GM19239 (cell line): ENCODE measurements around the gene DBP.
"Not testable (repeated sequence)": the region's sequence is repeated elsewhere in the genome, so short reads cannot be mapped to it uniquely, and the experiment has no call there.

ENCODE experiments used
- DNase-seq: peaks from one replicate; pipeline ENCODE4 v3.0.0; 2011; ENCODE audit warnings: low spot score; ENCODE audit not compliant: insufficient read length
- FAIRE-seq: peaks from 2 replicates; lab custom pipeline; 2011; peaks lifted over from hg19 to GRCh38; lab: Jason Lieb, UNC

The DBP gene, protein sequence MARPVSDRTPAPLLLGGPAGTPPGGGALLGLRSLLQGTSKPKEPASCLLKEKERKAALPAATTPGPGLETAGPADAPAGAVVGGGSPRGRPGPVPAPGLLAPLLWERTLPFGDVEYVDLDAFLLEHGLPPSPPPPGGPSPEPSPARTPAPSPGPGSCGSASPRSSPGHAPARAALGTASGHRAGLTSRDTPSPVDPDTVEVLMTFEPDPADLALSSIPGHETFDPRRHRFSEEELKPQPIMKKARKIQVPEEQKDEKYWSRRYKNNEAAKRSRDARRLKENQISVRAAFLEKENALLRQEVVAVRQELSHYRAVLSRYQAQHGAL

DNA sequence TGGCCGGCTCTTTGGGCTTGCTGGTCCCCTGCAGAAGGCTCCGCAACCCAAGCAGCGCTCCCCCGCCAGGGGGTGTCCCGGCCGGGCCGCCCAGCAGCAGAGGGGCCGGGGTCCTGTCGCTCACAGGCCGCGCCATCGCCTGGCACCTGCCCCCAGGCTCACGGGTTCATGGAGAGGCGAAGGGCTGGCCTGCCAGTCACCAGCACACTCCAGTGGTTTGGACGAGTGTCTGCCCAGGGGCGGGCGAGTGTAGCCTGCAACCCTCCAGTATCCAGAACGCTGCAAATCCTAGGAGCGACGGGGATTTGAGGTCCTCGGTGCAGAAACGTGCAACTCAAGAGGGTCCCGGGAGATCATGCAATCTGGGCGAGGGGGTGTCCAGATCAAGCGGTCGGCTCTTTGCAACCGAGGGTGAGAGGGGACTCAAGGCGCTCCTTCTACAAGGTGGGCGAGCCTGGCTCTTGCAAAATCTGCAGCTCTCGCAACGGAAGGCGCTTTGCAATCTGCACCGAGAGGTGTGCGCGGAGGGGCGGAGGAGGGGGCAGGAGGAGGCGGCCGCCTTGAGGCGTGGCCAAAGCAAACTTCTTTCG is at the start of gene DBP:
TSS of gene DBP (minus strand) at position 521 of the 590 bp plus-strand sequence. CDS start at position 136, 385 bp downstream.
- FAIRE-seq (no peak), DNase-seq (peak; percentile 64)

DNA sequence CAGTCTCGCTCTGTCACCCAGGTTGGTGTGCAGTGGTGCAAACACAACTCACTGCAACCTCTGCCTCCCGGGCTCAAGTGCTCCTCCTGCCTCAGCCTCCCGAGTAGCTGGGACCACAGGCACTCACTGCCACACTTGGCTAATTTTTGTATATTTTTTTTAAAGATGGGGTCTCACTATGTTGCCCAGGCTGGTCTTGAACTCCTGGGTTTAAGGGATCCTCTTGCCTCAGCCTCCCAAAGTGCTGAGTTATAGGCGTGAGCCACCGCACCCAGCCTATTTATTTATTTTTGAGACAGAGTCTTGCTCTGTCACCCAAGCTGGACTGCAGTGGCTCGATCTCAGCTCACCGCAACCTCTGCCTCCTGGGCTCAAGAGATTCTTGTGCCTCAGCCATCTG is 49.5 kb upstream of the DBP start:
- not testable (repeated sequence) for DNase-seq, FAIRE-seq

GRCh38 chr19:48686088-48686487 is 48.9 kb upstream of the DBP start:
- DNase-seq (no peak), FAIRE-seq (no peak)

GRCh38 chr19:48685583-48685982 is 48.4 kb upstream of the DBP start:
- DNase-seq (no peak), FAIRE-seq (no peak)

DNA sequence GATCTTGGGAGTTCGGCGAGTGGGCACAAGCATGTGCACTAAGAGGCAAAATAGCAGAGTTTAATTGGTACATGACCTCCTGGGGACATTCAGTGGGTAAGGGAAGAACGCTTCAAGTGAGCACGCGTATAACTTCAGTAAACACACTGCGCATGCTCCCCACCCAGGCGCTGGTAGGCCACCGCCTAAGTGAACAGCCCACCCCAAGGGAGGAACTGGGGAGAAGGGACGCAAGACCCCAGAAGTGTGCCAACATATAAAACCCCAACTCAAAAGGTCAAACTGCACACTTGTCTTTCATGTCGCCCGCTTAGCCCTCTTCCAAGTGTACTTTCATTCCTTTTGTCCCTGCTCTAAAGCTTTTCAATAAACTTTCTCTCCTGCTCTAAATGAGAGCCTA is 46.2 kb upstream of the DBP start:
- DNase-seq (no peak), FAIRE-seq (no peak)

- FAIRE-seq (no peak), DNase-seq (no peak)
These were observed 43.9 kb upstream of the DBP start for GRCh38 chr19:48681127-48681470.

- no peak for FAIRE-seq
These were observed 43.4 kb upstream of the DBP start for GRCh38 chr19:48680436-48681126.

GRCh38 chr19:48680006-48680405 is 42.8 kb upstream of the DBP start:
- DNase-seq, FAIRE-seq: not testable (repeated sequence)

More at GRCh38 chr19:48680436-48681126, 43.4 kb upstream of the DBP start:
- DNase-seq, result no peak

GRCh38 chr19:48678201-48678600 is 41.0 kb upstream of the DBP start:
- FAIRE-seq (no peak), DNase-seq (no peak)

DNA sequence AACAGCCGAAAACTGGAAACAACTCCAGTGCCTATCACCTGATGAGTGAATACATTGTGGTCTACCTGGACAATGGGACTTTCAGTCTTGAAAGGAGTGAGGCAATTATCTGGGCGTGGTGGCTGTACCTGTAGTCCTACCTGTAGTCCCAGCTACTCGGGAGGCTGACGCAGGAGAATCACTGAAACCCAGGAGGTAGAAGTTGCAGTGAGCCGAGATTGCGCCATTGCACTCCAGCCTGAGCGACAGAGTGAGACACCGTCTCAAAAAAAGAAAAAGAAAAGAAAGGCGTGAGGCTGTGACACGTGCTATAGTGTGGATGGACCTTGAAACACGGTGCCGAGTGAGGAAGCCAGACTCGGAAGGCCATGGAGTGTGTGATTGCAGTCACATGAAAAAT is 39.7 kb upstream of the DBP start:
- FAIRE-seq (no peak), DNase-seq (no peak)

- no peak for FAIRE-seq
- no peak for DNase-seq
These were observed 39.3 kb upstream of the DBP start for GRCh38 chr19:48676487-48676886.

DNA sequence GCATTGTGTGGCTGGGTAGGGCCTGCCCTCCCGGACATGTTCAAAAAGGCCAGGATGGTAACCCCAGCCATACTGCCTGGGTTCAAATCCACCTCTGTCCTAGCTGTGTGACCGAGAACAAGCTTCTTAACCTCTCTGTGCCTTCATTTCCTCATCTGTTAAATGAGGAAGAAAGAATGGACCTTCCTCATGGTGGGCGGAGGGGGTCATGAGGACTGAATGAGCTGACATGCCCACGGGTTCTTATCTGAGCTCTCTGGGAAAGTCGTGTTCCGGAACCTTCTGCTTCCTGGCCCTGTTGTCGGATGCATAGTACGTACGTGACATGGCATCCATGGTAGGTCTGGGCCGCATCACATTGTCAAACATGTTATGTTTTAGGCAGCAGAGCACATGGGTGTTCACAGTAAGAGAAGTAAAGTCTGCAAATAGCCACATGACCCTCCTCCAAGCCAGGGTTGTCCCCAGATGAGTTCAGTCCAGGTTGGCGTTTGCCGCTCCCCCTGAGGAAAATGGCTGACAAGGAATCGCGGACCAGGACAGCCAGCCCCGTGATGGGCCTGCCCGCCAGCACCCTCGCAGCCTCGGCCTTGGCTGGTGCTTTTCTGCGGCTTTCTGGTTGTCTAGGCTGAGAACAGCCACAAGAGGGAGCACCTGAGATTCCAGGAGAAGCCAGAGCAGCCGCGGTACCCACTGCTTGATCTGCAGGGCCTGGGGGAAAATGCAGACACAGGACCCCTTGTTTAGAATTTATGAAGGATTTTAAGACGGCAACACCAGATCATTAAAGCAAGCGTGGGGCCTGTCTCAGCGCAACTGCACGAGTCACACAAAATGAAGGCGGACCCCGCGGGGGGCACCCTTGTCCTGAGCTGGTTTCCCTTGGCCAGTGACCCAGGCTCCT is 38.0 kb upstream of the DBP start:
- peak; percentile 98 for DNase-seq

DNA sequence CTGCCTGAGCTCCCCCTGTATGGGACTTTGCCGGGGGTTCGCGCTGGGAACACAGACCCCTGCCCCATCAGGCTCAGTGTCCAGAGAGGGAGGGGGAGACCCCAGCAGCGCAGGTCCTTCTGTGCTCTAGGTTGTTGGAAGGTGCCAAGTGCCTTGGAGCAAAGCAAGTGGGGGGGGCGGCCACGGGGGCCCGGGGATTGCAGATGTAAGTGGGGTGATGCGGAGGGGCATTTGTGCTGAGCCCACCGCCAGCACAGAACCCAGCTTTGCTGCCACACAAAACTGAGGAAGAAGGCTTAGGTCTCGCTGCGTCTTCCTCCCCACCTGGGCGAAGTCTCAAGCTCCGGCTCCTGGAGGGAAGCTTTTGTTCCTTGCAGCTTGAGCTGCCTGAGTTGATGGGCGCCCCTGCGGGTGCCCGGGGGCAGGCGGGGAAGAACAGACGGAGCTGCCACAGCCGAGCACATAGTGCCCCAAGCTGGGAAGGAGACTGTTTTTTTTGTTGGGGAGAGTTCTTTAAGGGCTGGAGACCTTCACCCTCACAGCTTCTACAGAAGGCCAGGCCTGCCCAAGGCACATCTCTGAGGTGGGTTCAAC is 37.1 kb upstream of the DBP start:
- no peak for FAIRE-seq
- no peak for DNase-seq

More for the DNA sequence above, 38.0 kb upstream of the DBP start:
- FAIRE-seq, result peak; percentile 96

GRCh38 chr19:48673436-48674100 is 36.4 kb upstream of the DBP start:
- FAIRE-seq, result no peak
- DNase-seq, result no peak

DNA sequence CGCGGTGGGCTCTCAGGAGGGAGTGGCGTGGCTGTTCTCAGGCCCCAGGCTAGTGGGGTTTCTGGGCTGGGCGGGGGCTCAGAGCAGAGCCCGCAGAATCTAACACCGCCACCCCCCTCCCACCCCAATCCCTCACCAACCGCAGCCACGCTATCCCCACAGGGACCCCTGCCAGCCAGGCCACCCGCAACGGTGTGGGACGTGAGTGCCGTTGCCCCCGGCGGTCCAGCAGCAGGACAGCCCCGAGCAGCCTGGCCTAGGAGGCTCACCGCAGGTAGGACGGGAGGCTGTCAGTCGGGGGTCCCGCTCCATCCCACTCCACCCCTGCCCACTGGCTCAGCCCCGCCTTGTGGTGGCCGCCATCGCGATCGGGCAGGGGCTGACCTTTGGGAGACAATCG is 35.8 kb upstream of the DBP start, which contains the start of gene NTN5:
TSS of gene NTN5 (minus strand) at position 24 of the 400 bp plus-strand sequence. CDS start 2,031 bp downstream, outside the sequence.
- DNase-seq, result no peak
- no peak for FAIRE-seq

GRCh38 chr19:48671446-48671995 is 34.3 kb upstream of the DBP start:
- FAIRE-seq, result no peak
- DNase-seq, result no peak

- FAIRE-seq (no peak), DNase-seq (no peak)
These were observed 33.7 kb upstream of the DBP start for GRCh38 chr19:48670699-48671445.

- DNase-seq (no peak), FAIRE-seq (no peak)
These were observed 32.9 kb upstream of the DBP start for GRCh38 chr19:48669903-48670668.
